ENCODE measurements around the gene ARHGDIG. TPM values are rescaled to one million over a fixed set of nuclear protein-coding genes. Genes with fewer than 3 reads are reported as not detected.

The ARHGDIG gene
- total RNA-seq, 1 donor from 2014 or later = not detected

DNA sequence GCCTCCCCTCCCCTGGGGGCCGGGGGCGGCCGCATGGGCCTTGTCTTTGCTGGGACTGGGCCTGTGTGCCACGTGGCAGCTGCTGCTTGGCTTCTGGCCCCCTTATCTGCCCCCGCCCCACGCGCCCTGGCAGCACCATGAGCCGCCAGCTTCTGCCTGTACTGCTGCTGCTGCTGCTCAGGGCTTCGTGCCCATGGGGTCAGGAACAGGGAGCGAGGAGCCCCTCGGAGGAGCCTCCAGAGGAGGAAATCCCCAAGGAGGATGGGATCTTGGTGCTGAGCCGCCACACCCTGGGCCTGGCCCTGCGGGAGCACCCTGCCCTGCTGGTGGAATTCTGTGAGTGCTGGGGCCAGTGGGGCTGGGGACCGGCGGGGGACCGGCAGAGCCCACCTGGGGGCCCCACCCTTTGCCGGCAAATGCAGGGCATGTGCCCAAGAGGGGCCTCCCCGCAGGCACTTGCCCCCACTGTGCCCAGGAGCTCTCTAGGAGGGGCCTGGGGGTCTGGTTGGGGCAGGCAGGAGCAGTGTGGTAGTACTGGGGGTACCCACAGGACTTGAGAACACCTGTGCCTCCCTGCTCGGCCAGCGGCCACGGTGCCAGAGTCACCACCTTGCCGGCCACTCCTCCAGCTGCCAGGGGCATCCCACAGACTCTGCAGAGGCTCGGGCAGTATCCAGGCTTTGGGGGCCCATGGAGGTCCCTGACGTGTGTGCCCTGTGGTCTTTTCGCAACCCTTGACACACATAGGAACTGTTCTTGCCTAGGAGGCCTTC lies 2.8 kb downstream of the ARHGDIG start, which contains the start of gene PDIA2:
TSS of gene PDIA2 (plus strand) at position 132 of the 773 bp plus-strand sequence. CDS start at position 138, 6 bp downstream.
- H3K4me1 ChIP-seq = peaks cover 4 to 5% of the 10 kb centered on the region in 2 donors
- no peaks in the 10 kb centered on the region for H3K9me3 ChIP-seq
- no peak within 1 kb of the TSS for H3K4me3 ChIP-seq
- peaks cover 18 to 19% of the 10 kb centered on the region in 2 donors for H3K36me3 ChIP-seq
- no peak within 1 kb of the TSS for H3K27ac ChIP-seq
- no peak for DNase-seq (ENCODE audit: low spot score in 2 of 2)
- TF ChIP-seq, protein P1, sequence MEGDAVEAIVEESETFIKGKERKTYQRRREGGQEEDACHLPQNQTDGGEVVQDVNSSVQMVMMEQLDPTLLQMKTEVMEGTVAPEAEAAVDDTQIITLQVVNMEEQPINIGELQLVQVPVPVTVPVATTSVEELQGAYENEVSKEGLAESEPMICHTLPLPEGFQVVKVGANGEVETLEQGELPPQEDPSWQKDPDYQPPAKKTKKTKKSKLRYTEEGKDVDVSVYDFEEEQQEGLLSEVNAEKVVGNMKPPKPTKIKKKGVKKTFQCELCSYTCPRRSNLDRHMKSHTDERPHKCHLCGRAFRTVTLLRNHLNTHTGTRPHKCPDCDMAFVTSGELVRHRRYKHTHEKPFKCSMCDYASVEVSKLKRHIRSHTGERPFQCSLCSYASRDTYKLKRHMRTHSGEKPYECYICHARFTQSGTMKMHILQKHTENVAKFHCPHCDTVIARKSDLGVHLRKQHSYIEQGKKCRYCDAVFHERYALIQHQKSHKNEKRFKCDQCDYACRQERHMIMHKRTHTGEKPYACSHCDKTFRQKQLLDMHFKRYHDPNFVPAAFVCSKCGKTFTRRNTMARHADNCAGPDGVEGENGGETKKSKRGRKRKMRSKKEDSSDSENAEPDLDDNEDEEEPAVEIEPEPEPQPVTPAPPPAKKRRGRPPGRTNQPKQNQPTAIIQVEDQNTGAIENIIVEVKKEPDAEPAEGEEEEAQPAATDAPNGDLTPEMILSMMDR (IDR thresholded peaks at IDR 0.05) = no peak
- H3K27me3 ChIP-seq = peaks cover 11% of the 10 kb centered on the region
- intact Hi-C loops (cut with DNase I) = no loop called here

DNA sequence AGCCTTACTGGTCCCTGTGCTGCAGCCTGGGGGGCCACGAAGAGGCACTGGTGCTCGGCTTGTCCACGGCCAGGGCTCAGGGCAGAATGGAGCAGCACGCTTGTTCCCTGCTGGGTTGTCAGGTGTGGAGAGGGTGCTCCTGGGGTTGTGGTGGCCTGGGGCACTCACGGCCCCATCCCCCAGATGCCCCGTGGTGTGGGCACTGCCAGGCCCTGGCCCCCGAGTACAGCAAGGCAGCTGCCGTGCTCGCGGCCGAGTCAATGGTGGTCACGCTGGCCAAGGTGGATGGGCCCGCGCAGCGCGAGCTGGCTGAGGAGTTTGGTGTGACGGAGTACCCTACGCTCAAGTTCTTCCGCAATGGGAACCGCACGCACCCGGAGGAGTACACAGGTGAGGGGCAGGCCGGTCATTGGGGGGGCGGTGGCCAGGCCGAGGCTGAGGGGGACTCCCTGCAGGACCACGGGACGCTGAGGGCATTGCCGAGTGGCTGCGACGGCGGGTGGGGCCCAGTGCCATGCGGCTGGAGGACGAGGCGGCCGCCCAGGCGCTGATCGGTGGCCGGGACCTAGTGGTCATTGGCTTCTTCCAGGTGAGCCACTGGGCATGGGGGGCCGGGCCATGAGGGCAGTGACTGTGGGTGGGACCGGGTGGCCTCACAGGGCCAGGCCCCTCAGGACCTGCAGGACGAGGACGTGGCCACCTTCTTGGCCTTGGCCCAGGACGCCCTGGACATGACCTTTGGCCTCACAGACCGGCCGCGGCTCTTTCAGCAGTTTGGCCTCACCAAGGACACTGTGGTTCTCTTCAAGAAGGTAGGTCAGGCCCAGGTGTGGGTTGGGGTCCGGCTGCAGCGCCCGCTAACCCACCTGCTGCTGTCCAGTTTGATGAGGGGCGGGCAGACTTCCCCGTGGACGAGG lies 4.1 kb downstream of the ARHGDIG start:
- DNase-seq (ENCODE audit: low spot score in 2 of 2) = no peak
- Histone ChIP-seq H3K27ac (no peak overlapping the region), H3K27me3 (peaks cover 11% of the 10 kb centered on the region), H3K9me3 (no peaks in the 10 kb centered on the region), H3K4me1 (peaks cover 4 to 5% of the 10 kb centered on the region in 2 donors), H3K36me3 (peaks cover 31% of the 10 kb centered on the region in 2 donors), H3K4me3 (no peak overlapping the region)
- TF ChIP-seq, protein P1 (IDR thresholded peaks at IDR 0.05) = no peak
- intact Hi-C loops (cut with DNase I) = no loop called here

- TF ChIP-seq, protein P1 (IDR thresholded peaks at IDR 0.05) = no peak
- DNase-seq (ENCODE audit: low spot score in 2 of 2) = no peak
- Histone ChIP-seq H3K36me3 (peaks cover 36 to 40% of the 10 kb centered on the region in 2 donors), H3K9me3 (no peaks in the 10 kb centered on the region), H3K4me3 (no peak overlapping the region), H3K4me1 (peaks cover 4 to 5% of the 10 kb centered on the region in 2 donors), H3K27me3 (peaks cover 8% of the 10 kb centered on the region), H3K27ac (no peak overlapping the region)
- intact Hi-C loops (cut with DNase I) = no loop called here
These were observed 5.0 kb downstream of the ARHGDIG start for GRCh38 chr16:285146-286055.

DNA sequence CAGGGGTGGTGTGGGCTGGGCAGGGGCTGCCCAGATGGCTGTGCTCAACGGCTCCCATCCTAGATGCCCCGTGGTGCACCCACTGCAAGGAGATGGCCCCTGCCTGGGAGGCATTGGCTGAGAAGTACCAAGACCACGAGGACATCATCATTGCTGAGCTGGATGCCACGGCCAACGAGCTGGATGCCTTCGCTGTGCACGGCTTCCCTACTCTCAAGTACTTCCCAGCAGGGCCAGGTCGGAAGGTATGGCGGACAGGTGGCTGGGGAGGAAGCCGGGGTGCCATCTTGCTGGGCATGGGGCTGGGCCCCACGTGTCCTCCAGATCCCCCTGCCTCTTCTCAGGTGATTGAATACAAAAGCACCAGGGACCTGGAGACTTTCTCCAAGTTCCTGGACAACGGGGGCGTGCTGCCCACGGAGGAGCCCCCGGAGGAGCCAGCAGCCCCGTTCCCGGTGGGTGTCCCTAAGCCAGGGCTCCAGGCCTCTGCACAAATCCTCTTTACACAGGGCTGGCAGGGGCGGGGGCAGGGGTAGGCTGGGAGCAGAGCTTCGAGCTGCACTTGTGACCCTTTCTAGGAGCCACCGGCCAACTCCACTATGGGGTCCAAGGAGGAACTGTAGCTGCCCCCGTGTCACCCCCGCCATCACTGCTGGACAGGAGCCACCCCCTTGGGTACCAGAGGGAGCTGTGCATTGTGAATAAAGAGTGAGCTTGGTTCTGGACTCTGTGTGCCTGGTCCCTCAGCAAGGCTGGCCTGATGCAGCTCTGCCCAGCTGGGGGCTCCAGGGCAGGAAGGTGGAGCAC lies 6.3 kb downstream of the ARHGDIG start:
- H3K27ac ChIP-seq = no peak overlapping the region
- H3K4me1 ChIP-seq = no peaks in the 10 kb centered on the region
- H3K36me3 ChIP-seq = peaks cover 45 to 53% of the 10 kb centered on the region in 2 donors
- intact Hi-C loops (cut with DNase I) = no loop called here
- no peak for DNase-seq (ENCODE audit: low spot score in 2 of 2)
- H3K4me3 ChIP-seq = no peak overlapping the region
- H3K27me3 ChIP-seq = no peaks in the 10 kb centered on the region
- no peaks in the 10 kb centered on the region for H3K9me3 ChIP-seq
- TF ChIP-seq, protein P1 (IDR thresholded peaks at IDR 0.05) = no peak
